GM19351 (cell line): ENCODE measurements around the gene SGCB.
"Not testable (repeated sequence)": the region's sequence is repeated elsewhere in the genome, so short reads cannot be mapped to it uniquely, and the experiment has no call there.

Source experiments
- ATAC-seq: cut with Tn5 transposase; IDR thresholded peaks from one replicate; pipeline ENCODE4 v1.9.1; 2021; ENCODE audit warnings: mild to moderate bottlenecking, moderate library complexity; ENCODE audit not compliant: unreplicated experiment

SGCB gene, protein sequence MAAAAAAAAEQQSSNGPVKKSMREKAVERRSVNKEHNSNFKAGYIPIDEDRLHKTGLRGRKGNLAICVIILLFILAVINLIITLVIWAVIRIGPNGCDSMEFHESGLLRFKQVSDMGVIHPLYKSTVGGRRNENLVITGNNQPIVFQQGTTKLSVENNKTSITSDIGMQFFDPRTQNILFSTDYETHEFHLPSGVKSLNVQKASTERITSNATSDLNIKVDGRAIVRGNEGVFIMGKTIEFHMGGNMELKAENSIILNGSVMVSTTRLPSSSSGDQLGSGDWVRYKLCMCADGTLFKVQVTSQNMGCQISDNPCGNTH

GRCh38 chr4:52038103-52038912, at the start of gene SGCB:
TSS of gene SGCB (minus strand) at chr4:52038299. CDS start at chr4:52038259, 40 bp downstream.
- peak; percentile 89 for ATAC-seq

GRCh38 chr4:52086425-52086824, 48.3 kb upstream of the SGCB start:
- not testable (repeated sequence) for ATAC-seq

DNA sequence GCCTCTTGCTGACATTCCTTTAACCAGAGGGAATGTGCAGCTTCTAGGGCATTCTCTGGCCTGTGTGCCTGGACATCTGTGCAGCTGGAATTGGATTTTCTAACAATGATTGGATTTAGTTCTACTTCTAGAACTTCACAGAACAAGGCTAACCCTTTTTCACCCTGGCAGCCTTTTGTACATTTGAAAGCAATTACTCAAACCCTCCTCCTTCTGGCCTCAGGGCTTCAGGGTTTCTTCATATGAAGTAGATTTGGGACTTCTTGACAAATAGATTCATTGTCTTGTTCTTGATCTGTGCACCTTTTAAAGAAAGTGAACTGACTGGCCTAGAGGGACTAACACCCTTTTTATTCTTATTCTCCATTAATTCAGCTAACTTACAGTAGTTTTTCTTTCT, 43.1 kb upstream of the SGCB start:
- ATAC-seq: no peak

DNA sequence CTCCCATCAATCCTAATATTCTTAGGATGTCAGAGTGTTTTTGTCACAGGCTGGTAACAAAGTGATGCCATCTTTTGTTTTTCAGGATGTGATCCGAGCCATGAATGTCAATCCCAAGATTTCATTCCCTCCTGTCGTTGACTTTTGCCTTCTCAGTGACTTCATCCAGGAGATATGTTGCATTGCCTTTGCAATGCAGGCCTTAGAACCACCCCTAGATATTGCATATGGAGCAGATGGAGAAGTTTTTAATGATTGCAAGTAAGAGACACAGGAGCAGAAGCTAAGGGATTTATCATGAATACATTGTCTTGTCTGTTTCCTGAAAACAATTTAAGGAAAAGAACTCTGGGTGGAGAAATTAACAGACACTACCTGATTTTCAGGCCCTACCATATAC, 41.6 kb upstream of the SGCB start:
- ATAC-seq: no peak

GRCh38 chr4:52076731-52077130, 38.6 kb upstream of the SGCB start:
- ATAC-seq: no peak

DNA sequence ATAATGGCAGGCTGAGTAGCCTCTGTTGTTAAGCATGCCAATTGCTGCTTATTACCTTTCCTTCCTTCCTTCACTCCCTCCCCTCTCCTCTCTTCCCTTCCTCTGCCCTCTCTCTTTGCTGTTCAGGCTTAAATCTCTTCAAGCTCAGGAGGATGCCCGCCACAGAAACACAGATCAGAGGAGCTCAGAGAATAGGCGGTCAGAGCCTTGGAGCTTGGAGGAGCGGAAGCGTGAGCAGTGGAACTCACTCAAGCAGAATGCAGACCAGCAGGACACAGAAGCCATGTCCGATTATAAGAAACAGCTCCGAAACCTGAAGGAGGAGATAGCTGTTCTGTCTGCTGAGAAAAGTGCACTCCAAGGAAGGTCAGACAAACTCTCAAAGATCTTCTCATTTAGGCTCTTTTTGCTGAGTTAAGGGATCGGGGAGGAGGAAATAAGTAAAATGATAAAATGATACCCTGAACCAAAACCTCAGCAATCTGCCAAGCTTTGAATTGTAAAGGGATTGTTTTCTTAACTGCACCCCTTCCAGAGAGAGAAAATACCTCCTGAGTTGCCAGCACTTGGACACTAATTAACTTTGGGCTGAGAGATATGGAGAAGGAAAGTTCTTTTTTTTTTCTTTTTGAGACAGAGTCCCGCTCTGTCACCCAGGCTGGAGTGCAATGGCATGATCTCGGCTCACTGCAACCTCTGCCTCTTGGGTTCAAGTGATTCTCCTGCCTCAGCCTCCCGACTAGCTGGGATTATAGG, 33.9 kb upstream of the SGCB start:
- no peak for ATAC-seq

DNA sequence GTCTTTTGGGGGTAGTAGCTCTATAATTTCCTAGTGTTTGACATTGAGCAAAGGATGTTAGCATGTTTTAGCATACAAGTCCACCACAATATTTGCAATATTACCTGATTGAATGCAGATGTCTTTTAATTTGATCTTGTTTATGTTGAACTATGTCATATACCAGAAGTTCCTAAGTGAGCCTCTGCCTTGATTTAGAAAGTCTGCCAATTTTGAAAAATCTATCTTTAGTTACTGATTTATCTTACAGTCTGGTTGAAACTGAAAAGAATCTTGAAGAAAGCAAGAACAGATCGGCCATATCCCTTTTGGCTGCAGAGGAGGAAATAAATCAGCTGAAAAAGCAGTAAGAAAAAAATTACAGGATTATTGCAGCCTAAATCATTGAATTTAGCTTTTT, 31.5 kb upstream of the SGCB start:
- no peak for ATAC-seq

GRCh38 chr4:52059372-52059771, 21.3 kb upstream of the SGCB start:
- ATAC-seq: no peak

- no peak for ATAC-seq
Observed at GRCh38 chr4:52058275-52058674, 20.2 kb upstream of the SGCB start.

DNA sequence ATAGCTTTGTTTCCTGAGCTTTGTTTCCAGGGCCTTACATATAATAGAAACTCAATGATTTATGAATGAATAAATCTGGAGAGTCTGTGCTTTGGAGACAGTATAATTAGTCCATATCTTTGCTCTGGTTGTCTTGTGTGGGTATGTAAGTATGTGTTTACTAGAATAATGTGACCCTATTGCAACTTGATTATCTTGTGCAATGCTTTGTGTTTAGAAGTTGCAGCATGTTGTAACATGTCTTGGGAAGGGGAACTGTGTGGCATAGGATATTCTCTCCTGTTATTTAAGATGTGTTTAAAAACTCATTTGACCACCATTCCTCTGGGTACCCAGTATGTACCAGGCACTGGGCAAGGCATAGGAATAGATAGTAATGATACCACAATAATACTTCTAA, 19.1 kb upstream of the SGCB start:
- ATAC-seq: no peak

- no peak for ATAC-seq
Observed at GRCh38 chr4:52054254-52054653, 16.2 kb upstream of the SGCB start.

DNA sequence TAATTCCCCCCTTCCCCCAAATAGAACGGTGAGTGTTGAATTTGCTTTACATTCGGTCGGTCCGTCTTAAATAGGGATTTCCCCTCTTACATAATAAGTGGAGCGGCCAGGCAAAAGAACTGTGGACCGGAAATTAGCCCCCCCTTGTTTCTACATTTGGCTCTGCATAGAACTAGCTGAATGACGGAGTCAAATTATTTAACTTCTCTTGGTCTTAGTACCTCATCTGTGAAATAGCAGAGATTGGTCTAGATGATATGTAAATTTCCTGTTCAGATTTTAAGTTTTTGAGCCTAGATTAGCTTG, 14.3 kb upstream of the SGCB start:
- peak; percentile 61 for ATAC-seq

GRCh38 chr4:52051615-52052474, 13.7 kb upstream of the SGCB start:
- ATAC-seq: peak; percentile 67

- ATAC-seq: peak; percentile 45
Observed at GRCh38 chr4:52051213-52051614, 13.1 kb upstream of the SGCB start, which contains the start of gene SPATA18. TSS of gene SPATA18 (plus strand) at chr4:52051304. CDS start at chr4:52051705, 401 bp downstream.

DNA sequence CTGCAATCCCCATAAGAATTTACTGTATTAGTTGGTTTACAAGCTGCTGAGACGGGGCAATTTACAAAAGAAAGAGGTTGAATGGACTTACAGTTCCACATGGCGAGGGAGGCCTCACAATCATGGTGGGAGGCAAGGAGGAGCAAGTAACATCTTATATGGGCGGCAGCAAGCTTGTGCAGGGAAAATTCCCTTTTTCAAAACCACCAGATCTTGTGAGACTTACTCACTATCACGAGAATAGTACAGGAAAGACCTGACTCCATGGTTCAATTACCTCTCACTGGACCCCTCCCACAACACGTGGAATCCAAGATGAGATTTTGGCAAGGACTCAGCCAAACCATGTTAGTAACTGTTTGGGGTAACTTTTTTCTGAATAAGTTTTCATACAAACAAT, 11.2 kb upstream of the SGCB start:
- ATAC-seq: no peak

DNA sequence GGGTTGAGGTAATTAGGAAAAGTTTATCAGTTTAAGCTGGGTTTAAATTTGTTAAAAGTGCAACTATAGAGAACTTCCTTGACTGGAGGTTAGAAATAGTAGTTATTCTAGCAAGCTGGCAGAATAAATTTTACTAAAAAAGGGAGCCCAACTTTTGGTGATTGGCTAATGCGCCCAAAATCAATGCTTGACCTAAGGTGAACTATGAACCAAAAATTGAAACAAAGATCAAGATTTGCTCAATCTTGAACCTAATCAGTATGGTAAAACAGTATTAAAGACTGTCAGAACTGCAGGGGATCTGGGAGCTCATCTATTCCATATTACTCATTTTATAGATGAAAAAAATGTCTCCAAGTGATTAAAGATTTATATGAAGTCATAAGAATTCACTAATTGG, 6.9 kb upstream of the SGCB start:
- ATAC-seq: no peak

DNA sequence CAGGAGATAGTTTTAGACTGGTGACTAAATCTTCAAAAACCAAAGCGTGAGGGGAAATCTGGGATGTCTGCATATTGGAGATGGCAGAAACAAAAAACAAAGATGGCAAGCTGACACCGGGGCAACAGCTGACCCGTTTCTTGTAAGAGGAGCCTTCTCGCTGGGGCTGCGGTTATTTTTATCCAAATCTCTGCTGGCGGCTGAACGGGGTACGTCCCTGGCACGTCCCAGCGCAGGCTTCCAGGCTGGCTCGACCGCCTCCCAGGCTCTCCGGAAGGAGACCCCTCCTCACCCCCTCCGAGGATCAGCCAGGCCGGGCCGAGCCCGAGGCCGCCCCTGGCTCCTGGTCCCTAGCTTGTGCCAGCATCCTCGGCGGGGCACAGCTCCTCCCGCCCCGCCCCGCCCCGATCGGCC, 403 bp downstream of the SGCB start:
- peak; percentile 55 for ATAC-seq

GRCh38 chr4:52036886-52037530, 1.1 kb downstream of the SGCB start:
- ATAC-seq: no peak

GRCh38 chr4:52035190-52035589, 2.9 kb downstream of the SGCB start:
- no peak for ATAC-seq

- no peak for ATAC-seq
Observed at GRCh38 chr4:52032005-52032404, 6.1 kb downstream of the SGCB start.
